GM18870 (cell line): Measurements from ENCODE around the gene PIGM.

ENCODE experiments used
- ATAC-seq: cut with Tn5 transposase; IDR thresholded peaks from one replicate; pipeline ENCODE4 v1.9.1; 2021; ENCODE audit warnings: moderate library complexity; ENCODE audit not compliant: unreplicated experiment

The PIGM gene

DNA sequence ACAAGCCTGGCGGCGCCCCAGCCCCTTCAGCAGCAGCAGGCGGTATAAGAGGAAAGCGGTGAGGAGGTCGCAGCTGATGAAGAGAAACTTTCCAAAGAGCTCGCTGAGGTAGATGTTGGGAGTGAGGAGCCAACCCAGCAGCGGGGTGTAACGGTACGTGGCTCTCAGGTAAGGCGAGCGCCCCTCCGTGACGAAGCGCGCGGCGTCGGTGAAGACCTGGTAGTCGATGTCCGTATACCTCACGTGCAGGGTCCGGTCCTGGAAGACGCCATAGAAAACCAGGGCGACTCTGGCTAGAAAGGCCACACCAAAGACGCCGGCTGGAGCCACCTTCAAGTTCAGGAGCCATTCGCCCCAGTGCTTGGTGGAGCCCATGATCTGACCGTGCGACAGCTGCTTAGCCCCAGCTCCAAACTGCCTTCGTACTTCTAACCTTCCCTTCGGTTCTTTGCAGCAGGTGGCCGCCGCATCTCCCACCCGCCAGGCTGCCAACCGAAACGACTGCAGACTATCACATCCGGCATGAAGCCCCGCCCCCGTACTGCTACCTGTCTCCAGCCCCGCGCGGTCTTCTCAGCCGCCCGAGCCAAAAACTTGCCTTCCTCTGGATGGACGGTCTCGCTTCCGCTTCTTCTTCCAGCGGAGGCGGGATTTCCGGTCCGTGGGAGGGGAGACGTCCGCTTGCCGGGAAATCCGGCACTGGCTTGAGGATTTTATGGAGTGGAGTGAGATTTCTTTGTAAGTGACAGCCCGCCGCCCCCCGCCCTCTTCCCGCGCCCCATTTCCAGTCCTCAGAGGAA is at the start of gene PIGM:
Gene PIGM (minus strand): TSS at position 626 of the 800 bp plus-strand sequence. CDS start 251 bp downstream, at position 375.
- peak; percentile 80 for ATAC-seq

DNA sequence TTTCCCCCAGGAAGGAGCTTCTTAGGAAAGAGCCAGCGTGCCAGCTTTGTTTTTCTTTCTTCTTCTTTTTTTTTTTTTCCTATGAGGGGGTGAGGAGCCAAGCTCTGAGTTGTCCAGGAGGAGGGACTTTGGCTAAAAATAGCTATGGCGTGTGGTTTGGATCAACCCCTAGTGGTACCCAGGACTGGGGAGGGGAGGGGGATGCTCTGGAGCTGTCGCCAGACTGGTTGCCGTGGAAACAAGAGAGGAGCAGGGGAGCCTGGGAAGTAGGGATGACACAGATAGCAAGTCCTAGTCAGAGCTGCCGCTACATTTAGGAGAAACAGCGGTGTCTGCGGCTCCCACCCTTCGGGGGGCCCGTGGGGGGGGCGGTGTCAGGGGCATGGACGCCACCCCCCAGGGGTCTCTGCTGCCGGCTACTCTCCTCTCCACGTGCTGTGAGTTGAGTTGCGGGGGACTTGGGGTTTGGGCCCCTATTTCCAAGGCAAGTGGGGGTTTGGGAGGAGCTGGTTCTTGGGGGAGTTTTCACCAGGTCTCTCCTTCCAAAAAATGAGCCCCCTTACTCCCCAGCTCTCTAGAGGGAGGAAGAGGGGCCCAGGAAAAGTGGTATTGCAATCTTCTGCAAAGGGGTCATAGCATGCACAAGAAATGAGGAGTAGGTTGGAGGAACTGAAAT is 49.6 kb upstream of the PIGM start, which contains the start of gene KCNJ9:
Gene KCNJ9 (plus strand): TSS at position 278 of the 676 bp plus-strand sequence. CDS start 2,493 bp downstream, outside the sequence.
- no peak for ATAC-seq

DNA sequence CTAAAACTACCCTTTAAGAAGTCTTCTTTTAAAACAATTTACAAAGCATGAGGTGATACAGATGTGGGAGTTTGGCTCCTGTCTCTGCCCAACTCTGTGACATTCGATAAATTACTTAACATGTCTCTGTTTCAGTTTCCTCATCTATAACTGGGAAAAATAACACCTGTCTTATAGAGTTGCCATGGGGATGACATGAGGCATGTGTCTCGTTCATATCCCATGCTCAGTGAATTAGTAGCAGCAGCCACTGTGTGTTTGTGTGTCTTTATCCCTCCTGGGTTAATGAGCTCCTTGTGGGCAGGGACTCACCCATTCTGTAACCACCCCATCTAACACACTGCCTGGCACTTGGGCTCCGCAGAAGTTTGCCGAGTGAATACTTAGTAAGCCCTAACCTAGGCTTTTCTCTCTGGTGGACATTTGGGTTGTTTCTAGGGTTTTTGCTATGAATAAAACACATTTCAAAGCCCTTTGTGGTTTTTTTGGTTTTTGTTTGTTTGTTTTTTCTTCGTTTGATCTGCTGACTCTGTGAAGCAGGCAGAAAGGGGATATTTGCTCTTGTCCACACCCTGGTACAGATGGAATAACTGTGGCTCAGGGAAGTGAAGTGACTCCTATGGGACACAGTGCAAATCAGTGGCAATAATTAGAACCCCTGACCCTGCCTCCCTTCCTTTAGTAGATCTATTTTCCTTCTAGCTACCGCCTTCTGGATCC is 48.8 kb upstream of the PIGM start:
- ATAC-seq = no peak

DNA sequence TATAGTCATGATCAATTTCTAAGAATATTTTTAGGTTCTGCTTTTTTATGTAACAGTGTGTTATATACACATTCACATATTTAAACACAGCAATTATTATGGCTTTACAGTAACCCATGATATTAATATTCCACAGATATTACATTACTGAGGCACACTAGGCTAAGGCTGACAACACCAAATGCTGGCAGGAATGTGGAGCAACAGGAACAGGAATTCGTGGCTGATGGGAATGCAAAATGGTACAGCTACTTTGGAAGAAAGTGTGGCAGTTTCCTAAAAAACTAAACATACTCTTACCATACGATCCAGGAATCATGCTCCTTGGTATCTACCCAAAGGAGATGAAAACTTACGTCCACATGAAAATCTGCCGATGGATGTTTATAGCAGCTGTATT is 47.7 kb upstream of the PIGM start:
- ATAC-seq = no peak

DNA sequence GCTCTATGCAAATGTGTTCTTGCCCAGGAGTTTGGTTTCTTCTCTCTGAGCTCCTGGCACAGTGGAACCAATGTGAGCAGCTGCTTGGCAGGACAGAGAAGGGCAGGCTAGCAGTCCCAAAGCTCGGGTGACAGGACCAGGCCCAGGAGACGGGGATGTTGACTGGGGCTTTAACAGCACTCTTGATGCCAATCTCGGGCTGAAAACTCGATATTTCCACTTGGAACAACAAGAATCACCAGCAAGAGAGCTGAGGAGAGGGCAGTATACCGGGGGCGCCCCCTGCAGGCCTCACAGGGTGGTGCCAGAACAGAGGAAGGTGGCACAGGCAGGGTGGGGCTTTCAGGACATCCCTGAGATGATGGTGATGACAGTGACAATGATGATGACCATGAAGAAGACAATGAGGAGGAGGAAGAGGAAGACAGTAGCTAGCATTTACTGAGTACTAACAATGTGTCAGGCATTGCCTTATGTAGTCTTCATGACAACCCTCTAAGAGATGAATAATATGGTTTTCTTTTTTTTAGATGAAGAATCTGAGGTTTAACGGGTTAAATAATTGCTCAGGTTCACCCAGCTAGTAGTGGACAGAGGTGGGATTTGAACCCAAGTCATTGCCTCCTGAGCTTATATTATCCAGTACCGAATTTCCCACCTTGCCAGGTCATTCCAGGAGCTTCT is 46.9 kb upstream of the PIGM start:
- no peak for ATAC-seq

DNA sequence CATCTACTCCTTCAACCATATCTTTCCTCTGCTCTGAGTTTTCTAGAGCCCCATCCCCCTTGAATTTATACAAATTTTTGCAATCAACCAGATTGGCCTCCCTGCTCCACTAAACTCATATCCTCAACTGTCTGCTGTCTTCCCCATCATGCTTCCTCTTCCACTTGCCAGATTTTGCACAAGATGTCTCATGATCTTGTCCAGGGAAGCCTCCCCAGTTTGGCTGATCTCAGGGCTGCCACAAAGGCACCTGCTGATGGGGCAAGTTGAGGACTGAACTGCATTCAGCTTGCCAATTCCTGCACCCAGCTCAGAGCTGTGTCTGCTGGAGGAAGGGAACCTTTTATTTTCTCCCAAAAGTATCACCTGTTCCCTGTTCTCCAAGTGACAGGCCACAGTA is 45.7 kb upstream of the PIGM start:
- no peak for ATAC-seq

DNA sequence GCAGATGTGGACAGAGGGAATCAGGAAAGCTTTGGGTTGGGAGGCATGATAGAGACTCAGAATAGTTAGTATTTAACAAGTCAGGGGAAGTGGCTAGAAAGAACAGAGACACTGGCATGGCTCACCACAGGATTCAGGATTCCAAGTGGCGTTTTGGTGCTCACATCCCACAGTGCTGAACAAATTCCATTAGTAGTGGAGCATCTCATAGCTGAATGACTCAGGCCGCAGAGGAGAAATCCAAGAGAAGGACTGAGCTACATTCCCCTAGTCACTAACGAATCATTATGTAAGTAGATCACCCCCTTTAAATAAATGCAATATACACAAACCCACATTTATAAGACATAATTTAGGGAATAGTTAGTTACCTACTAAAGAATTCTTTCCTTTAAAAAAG is 44.5 kb upstream of the PIGM start:
- no peak for ATAC-seq

DNA sequence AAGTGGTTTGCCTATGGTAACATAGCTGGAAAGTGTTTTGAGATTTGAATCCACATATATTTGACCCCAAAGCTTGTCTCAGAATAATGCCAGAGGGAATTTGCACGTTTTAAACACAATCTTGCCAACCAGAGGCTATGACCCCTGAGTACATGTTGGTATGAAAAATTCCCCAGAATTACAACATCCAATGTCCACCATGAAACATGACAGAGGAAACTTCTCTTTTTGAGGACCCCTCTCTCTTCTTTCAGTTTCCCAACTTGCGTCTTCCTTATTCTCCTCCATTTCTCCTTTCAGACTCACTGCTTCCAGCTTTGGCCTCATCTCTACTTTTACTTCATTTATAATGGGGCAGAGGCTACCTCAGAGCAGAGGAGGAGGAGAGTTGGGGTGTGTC is 44.0 kb upstream of the PIGM start:
- no peak for ATAC-seq

DNA sequence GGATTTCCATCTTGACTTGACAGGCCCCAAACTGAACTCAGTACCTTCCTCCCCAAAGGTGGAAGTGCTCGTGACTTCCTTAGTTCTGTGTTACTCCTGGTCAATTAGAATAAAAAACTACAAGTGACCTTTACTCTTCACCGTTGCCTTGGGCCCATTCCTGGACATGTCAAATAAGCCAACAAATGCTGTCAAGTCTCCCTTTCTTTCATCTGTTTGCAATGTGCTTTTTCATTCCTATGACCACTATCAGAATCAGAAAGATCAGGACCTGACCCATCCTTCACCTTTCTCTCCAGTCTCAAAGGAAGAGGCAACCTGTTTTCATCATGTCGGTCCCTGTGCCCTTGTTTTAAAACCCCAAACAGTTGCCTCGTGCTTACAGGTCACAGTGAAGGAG is 43.1 kb upstream of the PIGM start:
- ATAC-seq = no peak

DNA sequence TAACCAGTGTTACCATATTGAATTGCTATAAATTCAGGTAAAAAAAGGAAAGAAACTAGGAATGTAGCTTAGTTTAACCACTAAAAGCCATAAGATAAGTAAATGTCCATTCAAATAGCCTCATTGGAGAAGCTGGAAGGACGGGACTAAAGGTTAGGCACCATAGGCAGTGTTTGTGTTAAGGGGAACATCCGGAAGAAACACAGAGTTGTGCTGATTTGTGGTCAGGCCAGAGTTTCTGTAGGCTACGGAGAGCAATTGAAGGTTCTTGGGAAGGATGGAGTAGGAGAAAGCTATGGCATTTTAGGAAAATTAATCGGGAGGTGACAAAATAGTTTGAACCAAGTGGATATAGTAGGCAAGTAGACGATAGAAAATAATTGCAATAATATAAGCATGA is 39.5 kb upstream of the PIGM start:
- no peak for ATAC-seq

DNA sequence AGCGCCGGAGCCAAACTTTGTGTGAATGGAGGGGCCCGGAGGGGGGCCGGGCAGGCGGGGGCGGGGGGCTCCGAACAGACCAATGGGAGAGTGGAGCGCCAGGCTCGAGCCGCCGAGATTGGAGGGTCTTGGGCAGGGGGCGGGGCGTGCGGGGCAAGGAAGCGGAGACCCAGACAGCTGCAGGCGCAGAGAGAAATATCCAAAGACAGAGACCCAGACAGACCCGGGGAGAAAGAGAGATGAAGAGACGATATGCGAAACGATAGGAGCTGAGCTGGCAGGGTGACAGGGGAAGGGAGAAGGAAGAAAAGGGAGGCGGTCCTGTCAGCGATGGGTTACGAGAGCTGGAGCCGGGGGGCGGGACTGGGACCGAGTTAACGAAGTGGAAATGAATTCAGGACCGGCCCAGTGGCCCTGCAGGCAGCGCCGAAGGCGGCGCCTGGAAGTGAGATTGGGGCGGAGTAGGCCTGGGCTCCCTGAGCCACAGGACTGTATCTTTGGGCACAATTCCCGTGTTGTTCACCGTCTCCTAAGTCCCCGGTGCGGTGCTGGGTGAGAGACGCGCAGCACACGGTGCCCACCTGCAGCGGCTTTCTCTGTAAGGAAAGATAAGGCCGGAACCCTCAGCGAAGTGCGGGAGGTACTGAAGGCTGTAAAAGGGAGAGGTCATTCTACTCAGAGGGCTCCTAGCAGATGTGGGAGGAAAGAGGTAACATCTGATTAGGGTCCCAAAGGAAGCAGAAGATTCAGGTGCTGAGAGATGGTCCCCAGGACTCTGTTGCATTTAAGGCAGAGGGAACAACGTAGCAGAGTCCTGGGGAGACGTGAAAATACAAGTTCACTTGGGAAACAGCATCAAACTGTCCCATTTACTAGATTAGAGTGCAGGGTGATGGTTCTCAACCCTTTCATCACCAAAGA is 38.7 kb upstream of the PIGM start:
- ATAC-seq = no peak

DNA sequence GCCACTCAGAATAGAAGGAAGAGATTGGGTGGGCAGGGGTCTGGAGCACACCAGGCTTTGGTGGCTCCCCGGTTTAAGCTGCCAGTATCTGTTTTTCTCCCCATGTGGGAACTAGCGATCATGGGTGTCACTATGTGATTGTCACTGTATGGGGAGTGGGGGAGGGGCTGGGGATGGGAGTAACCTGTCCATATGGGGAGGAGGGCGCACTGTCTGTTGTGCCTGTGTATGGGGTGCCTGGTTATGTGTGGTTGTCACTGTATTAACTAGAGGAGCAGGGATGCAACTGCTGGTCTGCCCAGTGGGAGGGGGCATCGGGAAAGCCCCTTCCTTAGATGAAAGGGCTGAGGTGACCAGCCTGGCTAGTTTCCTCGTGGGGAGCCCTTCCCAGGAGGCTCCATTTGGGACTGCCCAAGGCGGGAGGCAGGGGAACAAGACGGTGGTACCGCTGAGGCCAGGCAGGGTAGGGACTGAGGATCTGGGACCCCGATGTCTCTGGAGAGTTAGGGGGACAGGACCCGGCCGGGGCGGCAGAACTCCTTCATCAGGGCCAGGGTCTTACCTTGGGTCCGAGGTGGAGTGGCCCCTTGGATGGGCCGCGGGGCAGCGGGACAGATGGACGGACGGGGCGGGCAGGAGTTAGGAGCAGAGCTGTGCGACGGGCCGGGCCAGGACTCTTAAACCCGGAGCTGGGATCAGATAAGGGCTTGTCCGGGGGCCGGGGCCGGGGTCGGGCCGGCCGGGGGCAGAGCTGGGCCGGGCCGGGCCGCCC is 37.9 kb upstream of the PIGM start, which contains the start of gene KCNJ10:
Gene KCNJ10 (minus strand): TSS at position 701 of the 772 bp plus-strand sequence. CDS start 27,628 bp downstream, outside the sequence.
- ATAC-seq = no peak

DNA sequence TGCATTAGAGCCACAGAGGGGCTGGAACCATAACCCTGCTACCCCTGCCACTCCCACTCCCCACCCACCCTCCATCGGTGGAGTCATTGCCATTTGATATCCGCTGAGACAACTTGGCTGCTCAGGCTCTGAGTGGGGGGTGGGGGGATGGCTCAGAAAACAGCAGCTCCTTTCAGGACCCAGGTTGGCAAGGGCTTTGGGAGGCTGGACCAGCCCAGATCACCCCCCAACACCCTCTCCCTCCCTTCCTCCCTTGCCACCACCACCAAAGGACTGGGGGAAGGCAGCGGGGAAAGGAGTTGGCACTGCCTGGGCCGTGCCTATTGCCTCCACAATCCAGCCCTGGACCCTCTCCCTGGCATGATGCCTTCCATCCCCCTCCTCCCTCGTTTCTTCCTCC is 36.4 kb upstream of the PIGM start:
- no peak for ATAC-seq

DNA sequence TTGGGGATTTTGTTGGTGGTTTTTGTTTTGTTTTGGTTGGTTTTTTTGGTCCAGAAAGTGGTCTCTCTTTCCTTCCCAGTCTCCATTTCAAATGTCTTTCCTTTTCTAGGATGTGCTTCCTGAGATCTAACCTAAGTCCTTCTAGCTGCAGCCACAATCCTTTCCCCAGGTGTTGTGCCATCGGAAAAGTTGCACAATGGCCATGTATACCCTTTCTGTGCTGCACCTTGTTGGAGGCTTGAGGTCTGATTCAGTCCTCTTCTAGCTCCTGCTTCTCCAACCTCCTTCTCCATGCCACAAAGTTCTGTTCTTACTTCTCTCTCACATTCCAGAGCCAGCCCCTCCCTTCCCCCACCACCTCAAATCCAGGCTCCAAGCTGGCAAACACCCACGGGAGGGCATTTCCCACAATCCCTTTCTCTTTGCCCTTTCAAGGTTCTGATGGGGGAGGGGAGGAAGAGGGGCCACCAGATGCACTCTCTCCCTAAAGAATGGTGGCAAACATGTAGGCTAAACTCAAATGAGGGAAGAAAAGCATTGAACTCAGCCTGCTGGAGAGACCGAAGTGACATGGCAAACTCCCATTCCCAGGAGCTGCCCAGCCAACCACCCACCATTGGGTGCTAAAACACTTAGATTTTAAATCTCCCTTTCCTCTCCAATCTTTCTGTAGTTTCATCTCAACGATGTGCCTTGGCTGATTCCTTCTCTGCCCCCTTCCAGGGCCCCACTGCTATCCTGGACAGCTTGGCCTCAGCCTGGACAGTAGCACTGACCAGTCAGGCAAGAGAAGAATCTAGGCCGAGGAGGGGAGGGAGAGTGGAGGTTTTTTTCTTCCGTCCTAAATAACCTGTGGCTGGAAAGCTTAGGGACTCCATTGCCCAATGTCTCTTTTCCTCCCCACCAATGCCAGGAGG is 35.3 kb upstream of the PIGM start:
- no peak for ATAC-seq

DNA sequence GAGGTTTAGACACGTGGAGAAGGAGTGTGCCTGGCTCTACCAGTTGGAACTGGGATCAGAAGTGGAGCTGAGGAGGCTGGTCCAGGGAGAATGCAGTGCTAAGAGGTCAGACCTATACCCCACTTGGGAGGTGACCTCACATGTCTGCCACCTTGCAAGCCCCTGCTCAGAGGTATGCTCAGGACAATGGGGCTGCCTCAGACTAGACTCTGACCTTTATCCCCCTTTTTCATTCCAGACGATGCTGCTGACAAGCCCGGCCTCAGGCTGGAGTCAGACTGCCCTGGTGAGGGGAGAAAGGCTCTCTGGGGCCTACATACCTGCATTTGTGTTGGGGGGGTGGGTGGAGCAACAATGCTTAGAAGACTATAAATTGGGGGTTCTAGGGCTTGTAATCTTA is 33.0 kb upstream of the PIGM start:
- no peak for ATAC-seq

DNA sequence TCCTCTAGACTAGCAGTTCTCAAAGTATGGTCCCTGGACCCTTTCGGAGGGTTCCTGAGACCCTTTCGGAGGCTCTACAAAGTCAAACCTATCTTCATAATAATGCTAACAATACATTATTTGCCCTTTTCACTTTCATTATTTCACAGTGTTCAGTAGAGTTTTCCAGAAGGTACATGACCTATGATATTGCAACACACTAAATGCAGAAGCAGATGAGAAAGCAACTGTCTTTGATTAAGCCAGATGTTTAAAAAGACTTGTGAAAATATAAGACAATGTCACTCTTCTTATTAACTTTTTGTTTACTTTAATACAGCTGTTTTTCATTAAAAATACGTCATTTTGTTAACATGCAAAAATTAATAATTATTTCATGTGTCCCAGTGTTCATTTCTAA is 32.4 kb upstream of the PIGM start:
- ATAC-seq = no peak

DNA sequence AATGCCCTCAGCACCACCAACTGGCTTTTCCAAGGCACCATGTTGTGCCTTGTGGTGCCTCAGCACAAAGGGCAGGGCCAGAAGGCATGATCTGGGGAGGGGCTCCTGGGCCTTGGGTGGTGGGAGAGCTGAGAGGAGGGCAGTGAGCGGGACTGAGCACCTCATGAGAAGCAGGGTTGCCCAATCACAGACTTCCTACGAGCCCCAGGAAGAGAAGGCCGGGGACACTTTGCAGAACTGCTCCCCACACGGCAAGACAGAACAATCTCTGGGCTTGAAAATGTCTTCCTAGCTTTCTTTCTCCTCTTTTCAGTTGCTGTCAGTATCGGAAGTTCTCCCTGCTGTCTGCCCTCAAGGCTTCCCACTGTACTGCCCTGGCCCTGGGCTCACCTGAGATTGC is 31.4 kb upstream of the PIGM start:
- no peak for ATAC-seq

DNA sequence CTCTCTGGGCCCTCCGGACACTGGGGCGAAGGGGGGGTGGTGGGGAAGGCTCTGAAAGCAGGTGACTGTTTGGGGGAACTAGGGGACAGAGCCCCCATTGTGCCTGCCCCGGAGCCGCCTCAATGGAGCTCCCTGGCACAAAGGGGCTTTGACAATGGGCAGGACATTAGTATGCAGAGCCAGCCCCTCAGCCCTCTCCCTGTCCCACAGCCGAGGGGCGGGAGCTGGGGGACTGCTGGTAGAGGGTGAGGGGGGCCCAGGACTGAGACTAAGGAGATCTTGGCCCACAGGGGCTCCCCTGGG is 30.4 kb upstream of the PIGM start:
- ATAC-seq = no peak
